H1 (cell line): ENCODE data around the gene KLHL26. TPM values are rescaled to one million over a fixed set of nuclear protein-coding genes. Genes with fewer than 3 reads are reported as not detected.

Experiments used
- polyA plus RNA-seq, 7 experiments: library from polyadenylated mRNA; depleted of rRNA in 3 of 7; stranded (reverse) in 5 of 7; unstranded in 2 of 7; fragments of >200 nt in 5 of 7; fragments of 200-250 nt in 2 of 7; gene quantifications; 1 replicate in 5 of 7; 2 replicates in 1 of 7; 4 replicates in 1 of 7; pipeline versions ENCODE4 v1.2.1 to v1.2.3, GENCODE V29; 2011 to 2013; ENCODE audit warnings: missing spikeins in 2 of 7, mixed read lengths in 2 of 7
- total RNA-seq: library from RNA; stranded (reverse); fragmentation: NEBNext Ultra II Directional; extraction: Animal tissue kit (Norgen Biotek cat#: 25700); gene quantifications from 2 replicates; pipeline ENCODE4 v1.2.1, GENCODE V29; 2021
- TF ChIP-seq, protein P1 (sequence below): IDR thresholded peaks from 2 replicates; pipeline ENCODE4 v1.6.1; 2012; ENCODE audit warnings: inconsistent platforms

The KLHL26 gene
- total and polyA plus RNA-seq, 2 of the 8 experiments (the other 6 are each of a cell fraction or from before 2014, with no cell fraction given): 2.2 to 8.8 TPM

GRCh38 chr19:18665771-18666202, 29.0 kb downstream of the KLHL26 start (continued):
- TF ChIP-seq, protein P1, sequence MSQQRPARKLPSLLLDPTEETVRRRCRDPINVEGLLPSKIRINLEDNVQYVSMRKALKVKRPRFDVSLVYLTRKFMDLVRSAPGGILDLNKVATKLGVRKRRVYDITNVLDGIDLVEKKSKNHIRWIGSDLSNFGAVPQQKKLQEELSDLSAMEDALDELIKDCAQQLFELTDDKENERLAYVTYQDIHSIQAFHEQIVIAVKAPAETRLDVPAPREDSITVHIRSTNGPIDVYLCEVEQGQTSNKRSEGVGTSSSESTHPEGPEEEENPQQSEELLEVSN: no peak
